Right lobe of liver (tissue), 4 donors: ENCODE results near the gene FAM174B.

Source experiments
- POLR2A ChIP-seq: fragments of 450-650 bp; IDR thresholded peaks from one replicate; pipeline ENCODE4 v1.6.1; 2017; ENCODE audit warnings: antibody characterized with exemption, mild to moderate bottlenecking
- TF ChIP-seq, protein P1 (sequence below), 4 donors: fragments of 200-600 bp in 3 of 4; fragments of 450-650 bp in 1 of 4; IDR thresholded peaks; one replicate each; pipeline versions ENCODE4 v1.5.1 to v1.8.0; 2016 to 2022; ENCODE audit warnings: antibody characterized with exemption in 4 of 4, mild to moderate bottlenecking in 2 of 4
- donor health status: DM: no; HTN: no; CAD: no.
- donor health status: DM: no; HTN: no; CAD: no.
- donor health status: DM: no; HTN: yes; CAD: no.

DNA sequence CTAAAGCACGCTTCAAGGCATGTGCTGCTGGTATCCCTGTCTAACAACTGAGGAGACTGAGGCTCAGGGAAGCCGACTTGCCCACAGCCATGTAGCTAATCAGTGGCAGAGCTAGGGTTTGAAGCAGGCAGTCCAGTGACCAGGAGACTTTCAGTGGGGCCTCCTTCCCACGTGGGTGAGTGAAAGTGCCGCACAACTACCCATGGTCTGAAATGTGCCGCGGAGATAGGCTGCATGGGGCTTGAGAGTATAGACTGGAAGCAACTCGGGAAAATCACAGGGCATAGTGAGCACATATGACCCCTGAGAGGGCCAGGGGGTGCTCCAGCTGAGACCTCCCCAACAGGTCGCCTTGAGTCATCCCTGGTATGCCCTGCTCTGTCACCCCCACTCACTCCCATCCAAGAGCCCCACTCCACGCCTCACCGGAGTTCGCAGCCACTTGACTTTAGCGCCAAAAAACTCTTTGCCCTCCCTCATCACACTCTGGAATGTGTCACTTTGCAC, 19.1 kb downstream of the FAM174B start:
- TF ChIP-seq, protein P1, sequence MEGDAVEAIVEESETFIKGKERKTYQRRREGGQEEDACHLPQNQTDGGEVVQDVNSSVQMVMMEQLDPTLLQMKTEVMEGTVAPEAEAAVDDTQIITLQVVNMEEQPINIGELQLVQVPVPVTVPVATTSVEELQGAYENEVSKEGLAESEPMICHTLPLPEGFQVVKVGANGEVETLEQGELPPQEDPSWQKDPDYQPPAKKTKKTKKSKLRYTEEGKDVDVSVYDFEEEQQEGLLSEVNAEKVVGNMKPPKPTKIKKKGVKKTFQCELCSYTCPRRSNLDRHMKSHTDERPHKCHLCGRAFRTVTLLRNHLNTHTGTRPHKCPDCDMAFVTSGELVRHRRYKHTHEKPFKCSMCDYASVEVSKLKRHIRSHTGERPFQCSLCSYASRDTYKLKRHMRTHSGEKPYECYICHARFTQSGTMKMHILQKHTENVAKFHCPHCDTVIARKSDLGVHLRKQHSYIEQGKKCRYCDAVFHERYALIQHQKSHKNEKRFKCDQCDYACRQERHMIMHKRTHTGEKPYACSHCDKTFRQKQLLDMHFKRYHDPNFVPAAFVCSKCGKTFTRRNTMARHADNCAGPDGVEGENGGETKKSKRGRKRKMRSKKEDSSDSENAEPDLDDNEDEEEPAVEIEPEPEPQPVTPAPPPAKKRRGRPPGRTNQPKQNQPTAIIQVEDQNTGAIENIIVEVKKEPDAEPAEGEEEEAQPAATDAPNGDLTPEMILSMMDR (IDR thresholded peaks at IDR 0.05): no peak
- TF ChIP-seq POLR2A: no peak
